Sigmoid colon (tissue), 4 donors: ENCODE results near the gene TEDC1.

ENCODE experiments used
- CTCF ChIP-seq, 4 experiments: fragments of 450-650 bp in 3 of 4; fragments of 200-600 bp in 1 of 4; IDR thresholded peaks; one replicate each; pipeline ENCODE4 v1.5.1; 2016 to 2019; ENCODE audit warnings: antibody characterized with exemption in 4 of 4, mild to moderate bottlenecking in 3 of 4, moderate library complexity in 2 of 4
- POLR2A ChIP-seq, 2 donors: fragments of 450-650 bp; IDR thresholded peaks; one replicate each; pipeline ENCODE4 v1.6.1; 2016; ENCODE audit warnings: antibody characterized with exemption in 2 of 2, mild to moderate bottlenecking in 2 of 2, moderate library complexity in 2 of 2
- POLR2AphosphoS5 ChIP-seq, 4 donors: sonication (generic); formaldehyde crosslinking; IDR thresholded peaks; one replicate each; pipeline ENCODE4 v1.6.1; 2017; ENCODE audit warnings: antibody characterized with exemption in 4 of 4

GRCh38 chr14:105449276-105450122, 41.5 kb upstream of the TEDC1 start:
- no peak for TF ChIP-seq CTCF (IDR thresholded peaks at IDR 0.05)
- no peak for TF ChIP-seq POLR2AphosphoS5 (IDR thresholded peaks at IDR 0.05)
- no peak for TF ChIP-seq POLR2A (IDR thresholded peaks at IDR 0.05)
